HG03565 (cell line): ENCODE measurements around the gene IGLL5.
"Not testable (repeated sequence)": the region's sequence is repeated elsewhere in the genome, so short reads cannot be mapped to it uniquely, and the experiment has no call there.

Source experiments
- ATAC-seq: cut with Tn5 transposase; IDR thresholded peaks from one replicate; pipeline ENCODE4 v1.9.1; 2021; ENCODE audit warnings: mild to moderate bottlenecking, moderate library complexity; ENCODE audit not compliant: unreplicated experiment

The IGLL5 gene

DNA sequence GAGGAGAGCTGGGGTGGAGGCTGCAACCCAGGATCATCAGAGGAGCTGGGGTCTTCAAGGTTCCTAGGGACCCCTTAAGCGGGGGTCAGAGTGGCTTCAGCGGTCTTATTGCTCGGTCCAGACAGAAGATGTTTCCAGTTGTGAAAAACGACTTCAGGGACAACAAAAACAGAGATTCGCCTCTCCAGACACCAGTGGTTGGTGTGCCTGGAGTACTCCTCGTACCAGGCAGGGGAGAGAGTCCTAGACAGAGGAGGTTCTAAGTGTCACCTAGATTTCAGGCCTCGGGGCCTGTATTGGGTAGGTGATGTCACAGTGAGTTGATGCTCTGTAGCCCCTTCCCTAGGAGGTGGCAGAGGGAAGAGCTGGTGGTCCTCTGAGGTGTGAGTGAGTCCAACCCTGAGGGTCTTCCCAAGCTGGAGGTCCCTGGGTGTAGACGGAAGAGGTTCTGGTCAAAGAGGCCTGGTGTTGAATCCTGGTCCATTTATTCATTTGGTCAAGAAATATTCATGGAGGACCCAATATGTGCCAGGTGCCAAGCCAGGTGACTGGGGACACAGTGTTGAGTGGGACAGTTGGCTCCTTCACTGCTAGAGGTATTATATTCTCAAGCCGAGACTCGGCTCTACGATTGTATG is 4.4 kb upstream of the IGLL5 start:
- ATAC-seq = no peak

DNA sequence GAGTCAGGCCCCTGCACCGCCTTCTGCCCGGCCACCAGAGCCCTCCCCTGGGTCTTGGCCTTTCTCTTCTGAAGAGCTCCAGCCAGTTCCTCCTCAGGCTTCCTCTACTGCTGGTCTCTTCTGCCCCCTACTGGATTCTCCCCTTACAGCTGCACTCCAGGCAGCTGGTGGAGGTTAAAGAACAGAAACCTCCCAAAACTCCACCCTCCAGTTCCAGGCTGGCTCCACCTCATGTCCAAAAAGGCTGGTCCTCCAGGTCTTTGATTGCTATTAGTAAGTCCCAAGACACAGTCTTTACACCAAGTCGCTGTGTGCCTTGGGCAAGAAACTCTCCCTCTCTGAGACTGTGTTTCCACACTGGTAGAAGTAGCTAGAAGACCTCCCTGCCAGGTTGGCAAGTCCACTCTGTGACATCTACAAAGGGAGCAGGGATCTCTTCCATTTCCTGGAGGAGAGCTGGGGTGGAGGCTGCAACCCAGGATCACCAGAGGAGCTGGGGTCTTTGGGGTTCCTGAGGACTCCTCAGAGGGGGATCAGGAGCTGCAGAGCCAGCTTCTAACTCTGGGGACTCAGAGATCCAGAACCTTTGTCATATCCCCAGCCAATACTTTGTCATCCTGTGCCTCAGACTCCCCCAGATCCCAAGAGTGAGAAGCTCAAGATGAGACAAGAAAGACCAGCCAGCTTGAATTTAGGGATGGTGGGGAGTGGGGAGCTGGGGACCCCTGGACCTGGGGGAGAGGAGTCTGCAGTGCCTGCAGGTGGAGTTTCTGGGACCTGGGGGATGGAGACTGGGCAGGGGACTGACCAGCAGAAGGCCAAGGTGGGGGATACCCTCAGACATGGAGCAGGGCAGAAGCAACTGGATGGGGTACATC is 3.4 kb upstream of the IGLL5 start:
- ATAC-seq = no peak

DNA sequence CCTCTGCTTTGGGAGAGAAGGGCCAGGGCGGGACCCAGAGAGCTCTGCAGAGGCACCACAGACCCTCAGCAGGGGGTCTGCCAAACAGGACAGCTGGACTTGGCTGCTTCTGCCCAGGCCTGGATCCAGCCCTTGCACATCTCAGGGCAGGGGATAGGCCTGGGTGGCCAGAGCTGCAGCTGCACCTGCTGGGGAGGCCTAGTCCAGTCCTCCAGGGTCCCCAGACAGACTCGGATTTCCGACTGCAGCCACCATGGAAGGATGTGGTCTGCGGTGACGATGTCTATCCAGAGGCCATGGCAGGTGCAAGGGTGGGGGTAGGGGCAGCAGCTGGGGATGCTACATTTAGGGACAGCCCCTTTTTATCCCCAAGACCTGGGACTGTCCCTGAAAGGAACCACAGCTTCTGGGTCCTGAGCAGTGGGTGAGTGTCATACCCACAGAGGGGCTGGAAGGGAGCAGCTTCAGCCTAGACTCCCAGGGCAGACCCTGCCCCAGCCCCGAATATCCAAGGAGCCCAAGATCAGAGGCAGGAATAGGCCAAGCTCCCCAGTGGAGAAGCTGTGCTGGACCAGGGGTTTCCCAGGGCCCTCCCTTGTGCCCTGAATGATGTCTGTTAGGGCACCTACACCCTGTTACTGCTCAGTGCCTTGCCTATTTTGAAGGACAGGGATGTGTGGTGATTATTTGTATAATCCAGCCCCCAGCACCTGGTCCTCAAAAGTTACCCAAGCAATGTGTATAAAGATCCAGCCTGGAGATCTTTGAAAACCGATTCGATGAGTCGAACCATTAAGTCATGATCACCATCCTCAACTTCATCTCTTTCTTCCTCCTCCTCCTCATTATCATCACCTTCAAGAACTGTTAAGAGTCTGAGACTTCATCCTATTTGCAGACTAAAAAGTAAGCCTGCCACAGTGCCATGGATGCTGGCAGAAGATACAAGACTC is 2.5 kb upstream of the IGLL5 start:
- ATAC-seq = peak; percentile 62

DNA sequence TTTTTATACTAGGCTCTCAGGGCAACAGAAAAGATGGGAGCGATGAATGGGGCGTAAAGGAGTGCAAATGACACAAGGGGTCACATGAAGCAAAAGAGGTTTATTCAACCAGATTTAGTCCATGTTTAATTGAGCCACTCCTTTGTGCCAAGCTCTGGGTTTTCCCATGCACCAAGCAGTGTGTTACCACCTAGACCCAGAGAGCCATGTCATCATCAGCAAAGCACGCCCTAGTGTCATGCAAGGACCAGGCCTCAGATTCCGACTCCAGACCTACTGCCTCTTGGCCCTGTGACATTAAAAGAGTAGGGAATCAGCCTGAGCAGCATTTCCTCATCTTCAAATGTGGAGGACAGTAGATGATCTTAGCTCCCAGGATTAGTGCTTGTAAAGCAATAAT is 1.1 kb upstream of the IGLL5 start:
- ATAC-seq = no peak

- ATAC-seq = no peak
Observed at GRCh38 chr22:22888571-22889353, 1.1 kb downstream of the IGLL5 start.

- no peak for ATAC-seq
Observed at GRCh38 chr22:22890085-22890484, 2.5 kb downstream of the IGLL5 start.

- ATAC-seq = no peak
Observed at GRCh38 chr22:22891139-22891621, 3.6 kb downstream of the IGLL5 start.

GRCh38 chr22:22892096-22893052 is 4.8 kb downstream of the IGLL5 start:
- no peak for ATAC-seq

- ATAC-seq = no peak
Observed at GRCh38 chr22:22893077-22893805, 5.6 kb downstream of the IGLL5 start.

GRCh38 chr22:22893891-22894739 is 6.5 kb downstream of the IGLL5 start:
- no peak for ATAC-seq

GRCh38 chr22:22894740-22895731 is 7.4 kb downstream of the IGLL5 start:
- ATAC-seq = no peak

GRCh38 chr22:22895776-22896445 is 8.3 kb downstream of the IGLL5 start:
- ATAC-seq = no peak

GRCh38 chr22:22896601-22897000 is 9.0 kb downstream of the IGLL5 start:
- no peak for ATAC-seq

GRCh38 chr22:22897091-22897490 is 9.5 kb downstream of the IGLL5 start:
- ATAC-seq = no peak

GRCh38 chr22:22897947-22898346 is 10.3 kb downstream of the IGLL5 start:
- ATAC-seq = no peak

DNA sequence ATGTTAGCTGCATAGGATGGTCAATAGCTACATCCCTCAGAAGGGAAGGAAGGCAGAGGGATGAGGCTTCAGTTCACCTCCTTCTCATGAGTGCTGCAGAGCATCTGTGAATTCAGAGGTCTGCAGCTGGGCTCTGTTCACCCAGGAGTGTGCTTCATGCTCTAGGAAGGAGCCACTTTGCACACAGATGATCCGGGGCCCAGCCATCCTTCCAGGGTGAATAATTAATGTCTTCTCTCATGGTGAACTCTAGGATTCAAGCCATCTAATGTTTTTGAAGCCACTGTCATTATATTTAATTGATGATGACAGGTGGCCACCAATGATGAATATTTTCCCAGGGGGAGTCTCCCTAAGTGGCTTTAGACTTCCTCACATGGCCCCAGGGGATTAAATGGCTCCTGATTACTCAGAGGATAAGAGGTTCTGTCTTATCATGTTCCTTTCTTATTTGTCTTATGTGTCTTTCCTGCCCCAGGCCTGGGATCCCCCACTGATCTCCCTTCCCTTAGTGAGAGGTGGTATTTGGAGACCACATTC is 10.9 kb downstream of the IGLL5 start:
- not testable (repeated sequence) for ATAC-seq
